PC-3 (cell line): ENCODE measurements around the gene ADM2. TPM values are rescaled to one million over a fixed set of nuclear protein-coding genes. Genes with fewer than 3 reads are reported as not detected.

ENCODE experiments used
- ATAC-seq: fragments of 200-7000 bp; cut with Tn5 transposase; 2 replicates; pipeline ENCODE4 v1.9.1; 2020; ENCODE audit warnings: mild to moderate bottlenecking, moderate library complexity
- BruUV-seq: library from RNA; stranded (reverse); fragments of 400-500 nt; replicated peaks from 2 replicates; lab custom pipeline; 2021; lab: Mats Ljungman, UMichigan
- CTCF ChIA-PET: fragments of 300-600 bp; sonication (Branson Sonifier 250); formaldehyde crosslinking; loops from one replicate; lab custom pipeline; 2022; ENCODE audit warnings: antibody characterized with exemption; lab: Charles Lee
- POLR2A ChIA-PET: fragments of 300-600 bp; sonication (Branson Sonifier 250); formaldehyde crosslinking; loops from one replicate; lab custom pipeline; 2022; ENCODE audit warnings: antibody characterized with exemption; ENCODE audit not compliant: unreplicated experiment; lab: Charles Lee
- DNase-seq: peaks from one replicate; pipeline ENCODE4 v3.0.0-alpha.2; 2015
- H2AFZ ChIP-seq: fragments of 300-600 bp; sonication (generic); 2 replicates; pipeline ENCODE4 v1.6.0; 2016; ENCODE audit warnings: antibody characterized with exemption, low read length
- H3F3A ChIP-seq: fragments of 300-600 bp; sonication (generic); one replicate; pipeline ENCODE4 v1.6.0; 2017; ENCODE audit warnings: antibody characterized with exemption, low read length, control low read depth, mild to moderate bottlenecking; ENCODE audit not compliant: unreplicated experiment
- H3K27ac ChIP-seq: fragments of 300-600 bp; sonication (generic); 2 replicates; pipeline ENCODE4 v1.5.1; 2016; ENCODE audit warnings: mild to moderate bottlenecking, low read length
- H3K27me3 ChIP-seq: fragments of 300-600 bp; sonication (generic); 2 replicates; pipeline ENCODE4 v1.6.1; 2016; ENCODE audit warnings: low read length, mixed read lengths
- H3K36me3 ChIP-seq: fragments of 300-600 bp; sonication (generic); 2 replicates; pipeline ENCODE4 v1.6.1; 2016; ENCODE audit warnings: low read depth, mixed run types, low read length, mixed read lengths
- H3K4me1 ChIP-seq: fragments of 300-600 bp; sonication (generic); 2 replicates; pipeline ENCODE4 v1.5.1; 2016; ENCODE audit warnings: low read length; ENCODE audit not compliant: insufficient read depth
- H3K4me2 ChIP-seq: fragments of 300-600 bp; sonication (generic); 2 replicates; pipeline ENCODE4 v1.6.0; 2016; ENCODE audit warnings: low read length
- H3K4me3 ChIP-seq: fragments of 300-600 bp; sonication (generic); 2 replicates; pipeline ENCODE4 v1.5.1; 2016; ENCODE audit warnings: mild to moderate bottlenecking, low read length, mixed read lengths
- H3K79me2 ChIP-seq: fragments of 300-600 bp; sonication (generic); 2 replicates; pipeline ENCODE4 v1.6.1; 2017; ENCODE audit warnings: low read length, mixed read lengths
- H3K9ac ChIP-seq: fragments of 300-600 bp; sonication (generic); 2 replicates; pipeline ENCODE4 v1.6.0; 2016; ENCODE audit warnings: mild to moderate bottlenecking, low read length
- H3K9me2 ChIP-seq: fragments of 300-600 bp; sonication (generic); replicated peaks from 2 replicates; pipeline ENCODE4 v1.6.1; 2016; ENCODE audit warnings: mixed run types, low read length, mixed read lengths
- H3K9me3 ChIP-seq: fragments of 300-600 bp; sonication (generic); 2 replicates; pipeline ENCODE4 v1.6.1; 2016; ENCODE audit warnings: low read length, mixed read lengths
- H4K20me1 ChIP-seq: fragments of 300-600 bp; sonication (generic); 2 replicates; pipeline ENCODE4 v1.6.1; 2016; ENCODE audit warnings: low read length, mixed read lengths
- EZH2 ChIP-seq: fragments of 300-600 bp; sonication (generic); IDR thresholded peaks from one replicate; pipeline ENCODE4 v1.6.1; 2017; ENCODE audit warnings: antibody characterized with exemption, mild to moderate bottlenecking, low read length; ENCODE audit not compliant: unreplicated experiment
- EZH2phosphoT487 ChIP-seq: fragments of 300-600 bp; sonication (generic); IDR thresholded peaks from 2 replicates; pipeline ENCODE4 v1.6.1; 2018; ENCODE audit warnings: mild to moderate bottlenecking, antibody characterized with exemption, low read length, borderline replicate concordance
- intact Hi-C: fragments of 100-400 bp; cut with micrococcal nuclease; formaldehyde crosslinking; loops from 2 replicates; pipeline ENCODE4 v1.9.0; 2023
- total RNA-seq: library from RNA; depleted of rRNA; stranded (reverse); fragments of >200 nt; gene quantifications from 2 replicates; pipeline ENCODE4 v1.2.3, GENCODE V29; 2014
- TF ChIP-seq, protein P1 (sequence below): fragments of 300-600 bp; sonication (generic); conservative IDR thresholded peaks from 2 replicates; pipeline ENCODE4 v1.5.1; 2017; ENCODE audit warnings: antibody characterized with exemption, low read depth, mild to moderate bottlenecking, low read length

Gene ADM2
- total RNA-seq, 1 experiment from 2014 or later = 1.8 TPM

DNA sequence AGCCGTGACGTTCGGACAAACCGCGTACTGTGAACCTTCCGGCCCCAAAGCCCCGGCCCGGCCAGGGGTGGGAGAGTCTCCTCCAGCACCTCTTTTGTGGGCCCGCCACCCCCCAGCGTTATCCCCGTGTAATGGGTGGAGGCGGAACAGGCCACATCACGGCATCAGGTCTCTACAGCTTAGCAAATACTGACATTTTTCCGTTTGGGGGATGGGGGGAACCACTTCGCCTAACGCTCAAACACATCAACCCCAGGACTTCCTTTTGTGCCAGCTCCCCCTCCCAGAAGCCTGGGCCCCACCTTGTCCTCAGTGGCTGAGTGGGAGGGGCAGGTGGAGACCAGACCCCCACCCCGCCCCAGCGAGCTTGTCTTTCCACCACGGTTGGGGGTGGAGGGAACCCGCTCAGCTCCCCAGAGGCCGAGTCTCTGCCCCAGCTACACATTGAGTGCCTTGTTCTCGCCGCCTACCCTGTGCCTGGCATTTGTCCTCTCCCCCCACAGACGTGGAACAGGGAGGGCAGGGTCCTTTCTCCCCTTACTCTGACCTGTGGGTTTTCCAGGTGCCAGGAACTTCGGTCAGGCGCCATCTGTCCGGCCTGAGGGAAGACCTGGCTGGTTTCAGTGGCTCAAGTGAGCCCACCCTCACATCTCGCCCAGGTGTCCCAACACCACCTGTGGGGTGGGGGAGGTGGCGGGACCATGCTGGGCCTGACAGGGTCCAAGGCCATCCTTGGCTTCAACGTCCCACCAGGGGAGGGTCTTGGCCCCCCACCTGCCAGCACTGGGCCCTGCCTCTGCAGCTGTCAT, 36.1 kb upstream of the ADM2 start:
- no peaks in the 10 kb centered on the region for H3K9me3 ChIP-seq
- no peaks in the 10 kb centered on the region for H3K36me3 ChIP-seq
- no peaks in the 10 kb centered on the region for H3K27me3 ChIP-seq
- POLR2A ChIA-PET = interaction anchor here (0.5 kb wide), 1 partner anchor 33 kb away, joined by 12 read pairs; no protein-coding TSS in a partner anchor
- H3K4me2 ChIP-seq = no peak overlapping the region
- no peak for TF ChIP-seq EZH2phosphoT487
- TF ChIP-seq EZH2 = no peak
- H3K9me2 ChIP-seq = no peaks in the 10 kb centered on the region
- BruUV-seq = no TSS peak
- H3K4me3 ChIP-seq = no peak overlapping the region
- no peak for DNase-seq
- CTCF ChIA-PET = no interaction called here
- H3K79me2 ChIP-seq = no peaks in the 10 kb centered on the region
- intact Hi-C loops = no loop called here
- no peaks in the 10 kb centered on the region for H4K20me1 ChIP-seq
- H3K27ac ChIP-seq = no peak overlapping the region
- ATAC-seq = no peak
- no peak overlapping the region for H2AFZ ChIP-seq
- H3K4me1 ChIP-seq = no peaks in the 10 kb centered on the region
- H3K9ac ChIP-seq = no peak overlapping the region
- no peaks in the 10 kb centered on the region for H3F3A ChIP-seq

DNA sequence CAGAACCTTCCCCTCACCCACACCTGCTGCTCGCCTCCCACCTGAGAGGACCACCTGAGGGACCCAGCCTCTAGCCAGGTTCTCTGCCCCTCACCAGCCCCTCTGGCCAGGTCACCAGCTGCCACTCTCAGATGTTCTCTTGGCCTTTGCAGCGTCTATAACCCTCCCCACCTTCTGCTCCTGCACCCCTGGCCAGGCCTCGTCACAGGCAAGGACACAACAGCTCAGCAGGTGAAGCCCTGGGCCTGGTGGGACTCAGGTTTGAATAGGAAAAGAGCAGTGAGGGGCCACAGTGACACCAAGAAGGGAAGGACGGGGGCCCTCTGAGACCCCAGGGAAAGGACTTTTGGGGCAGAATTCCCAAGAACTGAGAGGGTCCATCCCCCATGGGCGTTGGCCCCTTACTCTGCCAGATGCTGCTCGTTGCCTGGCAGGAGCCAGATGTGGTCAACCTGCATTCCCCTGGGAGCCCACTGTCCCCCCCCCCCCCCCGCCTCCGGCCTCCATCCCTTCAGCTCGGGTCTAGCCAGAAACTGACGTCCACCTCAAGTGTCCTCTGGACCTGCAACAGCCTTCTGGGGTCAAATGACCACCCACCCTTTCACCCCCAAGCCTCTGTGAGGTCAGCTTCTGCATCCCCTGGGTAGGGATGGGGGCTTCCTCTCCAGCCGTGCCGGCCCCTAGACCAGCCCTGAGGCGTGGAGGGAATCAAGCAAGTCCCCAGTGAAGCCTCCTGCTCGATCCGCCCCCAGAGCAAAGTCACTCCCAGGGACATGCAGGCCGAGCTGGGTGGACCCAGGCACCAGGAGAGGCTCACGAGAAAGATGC, 35.2 kb upstream of the ADM2 start:
- H3K4me1 ChIP-seq = no peaks in the 10 kb centered on the region
- BruUV-seq = no TSS peak
- no peaks in the 10 kb centered on the region for H4K20me1 ChIP-seq
- H3K9me2 ChIP-seq = no peaks in the 10 kb centered on the region
- POLR2A ChIA-PET = no interaction called here
- H3K36me3 ChIP-seq = no peaks in the 10 kb centered on the region
- H3K27me3 ChIP-seq = no peaks in the 10 kb centered on the region
- ATAC-seq (no peak), DNase-seq (no peak)
- TF ChIP-seq, protein P1, sequence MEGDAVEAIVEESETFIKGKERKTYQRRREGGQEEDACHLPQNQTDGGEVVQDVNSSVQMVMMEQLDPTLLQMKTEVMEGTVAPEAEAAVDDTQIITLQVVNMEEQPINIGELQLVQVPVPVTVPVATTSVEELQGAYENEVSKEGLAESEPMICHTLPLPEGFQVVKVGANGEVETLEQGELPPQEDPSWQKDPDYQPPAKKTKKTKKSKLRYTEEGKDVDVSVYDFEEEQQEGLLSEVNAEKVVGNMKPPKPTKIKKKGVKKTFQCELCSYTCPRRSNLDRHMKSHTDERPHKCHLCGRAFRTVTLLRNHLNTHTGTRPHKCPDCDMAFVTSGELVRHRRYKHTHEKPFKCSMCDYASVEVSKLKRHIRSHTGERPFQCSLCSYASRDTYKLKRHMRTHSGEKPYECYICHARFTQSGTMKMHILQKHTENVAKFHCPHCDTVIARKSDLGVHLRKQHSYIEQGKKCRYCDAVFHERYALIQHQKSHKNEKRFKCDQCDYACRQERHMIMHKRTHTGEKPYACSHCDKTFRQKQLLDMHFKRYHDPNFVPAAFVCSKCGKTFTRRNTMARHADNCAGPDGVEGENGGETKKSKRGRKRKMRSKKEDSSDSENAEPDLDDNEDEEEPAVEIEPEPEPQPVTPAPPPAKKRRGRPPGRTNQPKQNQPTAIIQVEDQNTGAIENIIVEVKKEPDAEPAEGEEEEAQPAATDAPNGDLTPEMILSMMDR = no peak
- no peak for TF ChIP-seq EZH2phosphoT487
- TF ChIP-seq EZH2 = no peak
- intact Hi-C loops = no loop called here
- CTCF ChIA-PET = no interaction called here
- H2AFZ ChIP-seq = no peak overlapping the region
- H3K79me2 ChIP-seq = no peaks in the 10 kb centered on the region
- H3K27ac ChIP-seq = no peak overlapping the region
- H3K4me3 ChIP-seq = no peak overlapping the region
- H3K4me2 ChIP-seq = no peak overlapping the region
- no peaks in the 10 kb centered on the region for H3K9me3 ChIP-seq
- H3F3A ChIP-seq = no peaks in the 10 kb centered on the region
- H3K9ac ChIP-seq = no peak overlapping the region

DNA sequence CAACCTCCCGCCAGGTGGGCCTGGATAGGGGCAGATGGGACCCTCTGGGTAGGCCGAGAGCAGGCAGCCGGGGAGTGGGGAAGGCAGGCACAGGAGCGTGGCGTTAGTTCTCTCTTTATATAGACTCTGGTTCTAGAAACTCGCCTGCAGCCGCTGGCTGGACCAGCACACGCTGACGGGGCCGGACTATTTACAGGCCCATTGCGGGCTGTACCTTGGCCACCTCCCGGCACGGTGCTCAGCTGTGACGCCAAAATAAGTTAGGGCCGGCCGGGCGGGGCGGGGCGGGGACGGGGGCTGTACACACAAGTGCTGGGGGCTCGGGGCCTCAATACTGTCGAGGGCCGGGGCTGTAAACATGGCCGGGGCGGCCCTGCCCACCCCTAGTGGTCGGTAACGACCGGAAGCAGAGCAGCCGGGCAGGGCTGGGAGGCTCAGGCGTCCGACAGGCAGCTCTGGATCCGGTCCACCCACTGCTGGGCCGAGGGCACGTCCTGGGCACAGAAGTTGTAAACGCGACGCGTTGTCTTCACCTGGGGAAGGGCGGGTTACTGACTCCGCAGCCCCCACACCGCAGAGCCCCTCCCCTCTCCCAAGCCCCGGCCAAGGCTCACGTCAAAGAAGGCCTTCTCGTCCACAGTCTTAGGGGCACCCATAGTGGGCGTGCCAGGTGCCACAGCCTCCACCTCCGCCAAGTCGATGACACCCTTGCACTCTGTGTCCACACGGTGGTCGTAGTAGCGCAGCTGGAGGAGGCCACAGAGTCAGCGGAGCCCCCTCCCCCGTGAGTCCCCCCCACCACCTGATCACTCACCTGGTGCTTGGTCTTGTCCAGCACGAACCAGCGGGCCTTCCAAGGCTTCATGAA, 34.4 kb upstream of the ADM2 start:
- Histone ChIP-seq H3K79me2 (no peaks in the 10 kb centered on the region), H3K9me2 (no peaks in the 10 kb centered on the region), H3K9me3 (no peaks in the 10 kb centered on the region), H3F3A (no peaks in the 10 kb centered on the region), H3K4me2 (no peak overlapping the region), H2AFZ (no peak overlapping the region), H3K36me3 (no peaks in the 10 kb centered on the region), H3K4me3 (no peak overlapping the region), H3K27ac (no peak overlapping the region), H3K4me1 (no peaks in the 10 kb centered on the region), H3K9ac (no peak overlapping the region), H3K27me3 (no peaks in the 10 kb centered on the region), H4K20me1 (no peaks in the 10 kb centered on the region)
- ATAC-seq (no peak), DNase-seq (no peak)
- intact Hi-C loops = no loop called here
- BruUV-seq = no TSS peak
- no peak for TF ChIP-seq EZH2
- no peak for TF ChIP-seq EZH2phosphoT487
- TF ChIP-seq, protein P1 = no peak
- CTCF ChIA-PET = no interaction called here
- POLR2A ChIA-PET = no interaction called here
